ENCODE measurements around the gene TGFBR2.

DNA sequence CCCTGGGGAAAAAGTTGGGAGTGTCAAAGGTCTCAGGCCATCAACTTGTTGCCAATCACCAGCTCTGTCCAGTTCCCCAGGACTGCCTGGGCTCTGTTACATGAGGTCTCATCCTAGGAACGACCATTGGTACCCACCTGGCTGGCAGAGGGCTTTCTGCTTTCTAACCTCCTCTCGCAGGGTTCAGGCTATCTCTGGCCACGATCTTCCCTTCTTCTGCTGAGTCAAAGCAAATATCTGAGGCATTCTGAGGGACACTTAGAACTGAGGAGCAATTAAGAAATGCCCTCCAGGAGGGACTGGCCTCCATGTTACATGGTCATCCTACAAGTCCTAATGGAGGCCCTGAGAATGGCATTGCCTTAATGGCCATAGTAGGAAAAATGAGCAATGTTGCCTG, 77.4 kb downstream of the TGFBR2 start:
- TF ChIP-seq USF1 (IDR thresholded peaks at IDR 0.05) (no peak), EP300 (IDR thresholded peaks at IDR 0.05; ENCODE audit: borderline replicate concordance) (no peak), YY1 (IDR thresholded peaks at IDR 0.05; ENCODE audit: low read depth) (no peak), NFIC (IDR thresholded peaks at IDR 0.05) (no peak), RAD21 (IDR thresholded peaks at IDR 0.05; ENCODE audit: low read depth) (no peak)
